Lower leg skin (tissue), 4 donors: ENCODE results near the gene GBF1. TPM values are rescaled to one million over a fixed set of nuclear protein-coding genes. Genes with fewer than 3 reads are reported as not detected.

Source experiments
- DNase-seq, 2 donors: peaks; one replicate each; pipeline ENCODE4 v3.0.0-alpha.2; 2019; ENCODE audit warnings: low spot score in 2 of 2
- H3K4me3 ChIP-seq: fragments of 200-600 bp; sonication (generic); 2 replicates; pipeline ENCODE4 v1.5.1; 2017; ENCODE audit warnings: mild to moderate bottlenecking, low read depth; ENCODE audit not compliant: poor library complexity, severe bottlenecking
- CTCF ChIP-seq, 3 donors: fragments of 450-650 bp; IDR thresholded peaks; one replicate each; pipeline ENCODE4 v1.5.1; 2016; ENCODE audit warnings: antibody characterized with exemption in 3 of 3, mild to moderate bottlenecking in 3 of 3, moderate library complexity in 2 of 3
- POLR2A ChIP-seq, 2 donors: fragments of 450-650 bp; IDR thresholded peaks; one replicate each; pipeline ENCODE4 v1.6.1; 2016 to 2017; ENCODE audit warnings: antibody characterized with exemption in 2 of 2, mild to moderate bottlenecking in 1 of 2, moderate library complexity in 1 of 2
- WGBS, 2 donors: methylation state at CpG; one replicate each; pipeline ENCODE4 v1.1.5; 2018; 5-methylcytosine and 5-hydroxymethylcytosine counted together
- intact Hi-C: fragments of 100-400 bp; cut with DNase I; formaldehyde crosslinking; loops from one replicate; pipeline ENCODE4 v1.15.0; 2023; ENCODE audit warnings: low total_unique reads
- total RNA-seq, 4 donors: library from RNA; depleted of rRNA; stranded (reverse); fragments of >200 nt; gene quantifications; one replicate each; pipeline ENCODE4 v1.1.0, GENCODE V29; 2016

Gene GBF1
- total RNA-seq, 4 donors from 2014 or later = 30.1 to 42.6 (median 39.1) TPM

- 85 to 93% methylated on average over 3 of the region's 3 CpGs for WGBS, 2 donors
Measured at GRCh38 chr10:102389894-102390293, 144.6 kb downstream of the GBF1 start.

GRCh38 chr10:102392306-102392705 is 147.0 kb downstream of the GBF1 start:
- DNase-seq = no peak
- 80 to 85% methylated on average over 5 of the region's 5 CpGs for WGBS, 2 donors
- intact Hi-C loops = loop anchor here (10.0 kb wide), 1 partner anchor 192 kb away; no protein-coding TSS in a partner anchor
- no peak overlapping the region for H3K4me3 ChIP-seq
- TF ChIP-seq POLR2A (IDR thresholded peaks at IDR 0.05) (no peak), CTCF (IDR thresholded peaks at IDR 0.05) (no peak)

More at GRCh38 chr10:102389894-102390293, 144.6 kb downstream of the GBF1 start:
- intact Hi-C loops = loop anchor here (10.0 kb wide), 1 partner anchor 195 kb away; no protein-coding TSS in a partner anchor
- TF ChIP-seq CTCF (IDR thresholded peaks at IDR 0.05) (no peak), POLR2A (IDR thresholded peaks at IDR 0.05) (no peak)
- no peak overlapping the region for H3K4me3 ChIP-seq
- DNase-seq = no peak

GRCh38 chr10:102393411-102394078 is 148.2 kb downstream of the GBF1 start:
- no peak for DNase-seq
- no peak for TF ChIP-seq POLR2A (IDR thresholded peaks at IDR 0.05)
- TF ChIP-seq CTCF (IDR thresholded peaks at IDR 0.05) = no peak
- intact Hi-C loops = loop anchor here (10.0 kb wide), 1 partner anchor 191 kb away; no protein-coding TSS in a partner anchor
- WGBS, 2 donors = 29 to 32% methylated on average over 28 to 30 of the region's 30 CpGs
- peak overlapping the region; percentile 63 for H3K4me3 ChIP-seq

GRCh38 chr10:102394079-102394800 is 148.9 kb downstream of the GBF1 start:
- 0 to 1% methylated on average over 43 to 62 of the region's 71 CpGs for WGBS, 2 donors
- intact Hi-C loops = loop anchor here (10.0 kb wide), 1 partner anchor 191 kb away; no protein-coding TSS in a partner anchor

GRCh38 chr10:102394801-102395399 is 149.6 kb downstream of the GBF1 start:
- no peak for TF ChIP-seq CTCF (IDR thresholded peaks at IDR 0.05)
- TF ChIP-seq POLR2A (IDR thresholded peaks at IDR 0.05) = no peak
- no peak for DNase-seq
- intact Hi-C loops = loop anchor here (10.0 kb wide), 1 partner anchor 190 kb away; no protein-coding TSS in a partner anchor
- peak overlapping the region; percentile 63 for H3K4me3 ChIP-seq
- WGBS, 2 donors = 0% methylated on average over 30 to 33 of the region's 35 CpGs

More at GRCh38 chr10:102394079-102394800, 148.9 kb downstream of the GBF1 start:
- peak; percentile 91 to 99 for DNase-seq
- H3K4me3 ChIP-seq = peak overlapping the region; percentile 63
- TF ChIP-seq POLR2A (IDR thresholded peaks at IDR 0.05) (no peak), CTCF (IDR thresholded peaks at IDR 0.05) (peak in 1 of 3 donors; percentile 93)
